Measurements from ENCODE around the gene ARHGAP6. TPM values are rescaled to one million over a fixed set of nuclear protein-coding genes. Genes with fewer than 3 reads are reported as not detected.

The ARHGAP6 gene
- total RNA-seq, 1 experiment from 2014 or later = 0.10 TPM

DNA sequence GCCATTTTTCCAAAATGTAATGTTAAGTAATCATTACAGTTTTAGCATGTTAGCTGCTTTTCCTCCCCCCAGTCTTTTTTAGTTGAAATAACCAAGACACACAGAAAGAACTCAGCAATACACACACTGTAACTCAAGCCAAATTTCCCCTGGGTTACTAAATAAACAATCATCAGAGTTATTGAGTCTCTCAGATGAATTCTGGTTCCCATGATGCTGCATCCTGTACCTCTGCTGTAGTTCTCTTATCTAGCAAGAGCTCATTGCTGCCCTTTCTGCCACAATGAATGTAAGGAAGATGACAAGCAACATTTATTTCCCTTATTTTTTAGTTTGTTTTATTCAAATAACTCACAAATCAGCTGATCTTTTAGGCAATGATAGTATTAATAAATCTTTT lies 185.1 kb downstream of the ARHGAP6 start:
- Histone ChIP-seq H4K20me1 (ENCODE audit: insufficient read depth) (no peaks in the 10 kb centered on the region), H3K79me2 (ENCODE audit: insufficient read depth, low read length) (no peaks in the 10 kb centered on the region), H3K9me2 (ENCODE audit: insufficient read depth) (no peaks in the 10 kb centered on the region), H3K27ac (ENCODE audit: low read depth, low read length) (no peak overlapping the region), H3K9ac (ENCODE audit: low read length) (no peak overlapping the region), H2AFZ (ENCODE audit: low read depth, low read length, poor library complexity, severe bottlenecking) (no peak overlapping the region), H3K9me3 (ENCODE audit: control insufficient read depth in 1 of 2, insufficient read depth in 1 of 2, low read depth in 1 of 2, low read length in 2 of 2) (no peaks in the 10 kb centered on the region), H3K4me2 (ENCODE audit: low read length) (no peak overlapping the region), H3K36me3 (ENCODE audit: control insufficient read depth in 1 of 2, insufficient read depth in 2 of 2, low read length in 2 of 2) (no peaks in the 10 kb centered on the region), H3K27me3 (ENCODE audit: insufficient read depth, low read length) (no peaks in the 10 kb centered on the region), H3K4me1 (ENCODE audit: control insufficient read depth in 1 of 2, insufficient read depth in 2 of 2, low read length in 2 of 2) (no peaks in the 10 kb centered on the region), H3K4me3 (replicated peaks in 1 of 2; ENCODE audit: low read depth in 1 of 2, low read length in 2 of 2) (no peak overlapping the region)
- ChIA-PET POLR2A (no interaction called here), RAD21 (ENCODE audit: low non-redundant PET in 1 of 2, low total read pairs in 2 of 2, uncharacterized antibody in 2 of 2, unreplicated experiment in 2 of 2) (no interaction called here), CTCF (no interaction called here)
- BruUV-seq (replicated peaks) = no TSS peak
- TF ChIP-seq SIN3A (IDR thresholded peaks at IDR 0.05; ENCODE audit: low read depth) (no peak), YY1 (IDR thresholded peaks at IDR 0.05; ENCODE audit: extremely low read depth, insufficient replicate concordance, low read depth, low read length) (no peak), TCF7L2 (IDR thresholded peaks at IDR 0.05; ENCODE audit: borderline replicate concordance, extremely low read depth, insufficient read depth, insufficient read length) (no peak)
- TF ChIP-seq, protein P1, sequence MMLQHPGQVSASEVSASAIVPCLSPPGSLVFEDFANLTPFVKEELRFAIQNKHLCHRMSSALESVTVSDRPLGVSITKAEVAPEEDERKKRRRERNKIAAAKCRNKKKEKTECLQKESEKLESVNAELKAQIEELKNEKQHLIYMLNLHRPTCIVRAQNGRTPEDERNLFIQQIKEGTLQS (IDR thresholded peaks at IDR 0.05) = no peak
- TF ChIP-seq, protein P2, sequence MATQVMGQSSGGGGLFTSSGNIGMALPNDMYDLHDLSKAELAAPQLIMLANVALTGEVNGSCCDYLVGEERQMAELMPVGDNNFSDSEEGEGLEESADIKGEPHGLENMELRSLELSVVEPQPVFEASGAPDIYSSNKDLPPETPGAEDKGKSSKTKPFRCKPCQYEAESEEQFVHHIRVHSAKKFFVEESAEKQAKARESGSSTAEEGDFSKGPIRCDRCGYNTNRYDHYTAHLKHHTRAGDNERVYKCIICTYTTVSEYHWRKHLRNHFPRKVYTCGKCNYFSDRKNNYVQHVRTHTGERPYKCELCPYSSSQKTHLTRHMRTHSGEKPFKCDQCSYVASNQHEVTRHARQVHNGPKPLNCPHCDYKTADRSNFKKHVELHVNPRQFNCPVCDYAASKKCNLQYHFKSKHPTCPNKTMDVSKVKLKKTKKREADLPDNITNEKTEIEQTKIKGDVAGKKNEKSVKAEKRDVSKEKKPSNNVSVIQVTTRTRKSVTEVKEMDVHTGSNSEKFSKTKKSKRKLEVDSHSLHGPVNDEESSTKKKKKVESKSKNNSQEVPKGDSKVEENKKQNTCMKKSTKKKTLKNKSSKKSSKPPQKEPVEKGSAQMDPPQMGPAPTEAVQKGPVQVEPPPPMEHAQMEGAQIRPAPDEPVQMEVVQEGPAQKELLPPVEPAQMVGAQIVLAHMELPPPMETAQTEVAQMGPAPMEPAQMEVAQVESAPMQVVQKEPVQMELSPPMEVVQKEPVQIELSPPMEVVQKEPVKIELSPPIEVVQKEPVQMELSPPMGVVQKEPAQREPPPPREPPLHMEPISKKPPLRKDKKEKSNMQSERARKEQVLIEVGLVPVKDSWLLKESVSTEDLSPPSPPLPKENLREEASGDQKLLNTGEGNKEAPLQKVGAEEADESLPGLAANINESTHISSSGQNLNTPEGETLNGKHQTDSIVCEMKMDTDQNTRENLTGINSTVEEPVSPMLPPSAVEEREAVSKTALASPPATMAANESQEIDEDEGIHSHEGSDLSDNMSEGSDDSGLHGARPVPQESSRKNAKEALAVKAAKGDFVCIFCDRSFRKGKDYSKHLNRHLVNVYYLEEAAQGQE (IDR thresholded peaks at IDR 0.05; ENCODE audit: low read depth) = no peak
- intact Hi-C loops (cut with micrococcal nuclease) = no loop called here
- ATAC-seq (no peak), DNase-seq (ENCODE audit: low read depth, low spot score) (no peak)

DNA sequence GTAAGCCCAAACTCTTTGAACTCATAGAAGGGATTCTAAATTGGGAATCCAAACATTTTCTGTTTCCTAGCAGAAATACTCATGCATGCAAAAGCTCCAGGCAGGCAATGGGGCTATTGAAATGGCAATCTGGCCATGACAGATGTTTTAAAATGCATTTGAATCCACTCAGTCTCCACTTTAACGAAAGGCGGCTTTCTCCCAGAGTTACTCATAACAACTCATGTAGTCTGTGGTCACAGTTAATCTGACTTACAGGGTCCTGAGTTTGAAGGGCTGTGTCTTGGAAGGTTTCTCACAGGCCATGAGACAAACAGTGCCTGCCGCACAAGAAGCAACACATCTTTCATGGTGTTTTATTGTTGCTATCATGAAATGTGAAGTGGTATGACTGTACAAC lies 186.8 kb downstream of the ARHGAP6 start:
- Histone ChIP-seq H3K9me2 (ENCODE audit: insufficient read depth) (no peaks in the 10 kb centered on the region), H3K79me2 (ENCODE audit: insufficient read depth, low read length) (no peaks in the 10 kb centered on the region), H3K27me3 (ENCODE audit: insufficient read depth, low read length) (no peaks in the 10 kb centered on the region), H3K4me1 (ENCODE audit: control insufficient read depth in 1 of 2, insufficient read depth in 2 of 2, low read length in 2 of 2) (no peaks in the 10 kb centered on the region), H3K36me3 (ENCODE audit: control insufficient read depth in 1 of 2, insufficient read depth in 2 of 2, low read length in 2 of 2) (no peaks in the 10 kb centered on the region), H3K27ac (ENCODE audit: low read depth, low read length) (no peak overlapping the region), H2AFZ (ENCODE audit: low read depth, low read length, poor library complexity, severe bottlenecking) (no peak overlapping the region), H3K9ac (ENCODE audit: low read length) (no peak overlapping the region), H3K9me3 (ENCODE audit: control insufficient read depth in 1 of 2, insufficient read depth in 1 of 2, low read depth in 1 of 2, low read length in 2 of 2) (no peaks in the 10 kb centered on the region), H4K20me1 (ENCODE audit: insufficient read depth) (no peaks in the 10 kb centered on the region), H3K4me3 (replicated peaks in 1 of 2; ENCODE audit: low read depth in 1 of 2, low read length in 2 of 2) (no peak overlapping the region), H3K4me2 (ENCODE audit: low read length) (no peak overlapping the region)
- DNase-seq (ENCODE audit: low read depth, low spot score) = no peak
- no peak for TF ChIP-seq JUND (IDR thresholded peaks at IDR 0.05)
- no peak for TF ChIP-seq TCF7L2 (IDR thresholded peaks at IDR 0.05; ENCODE audit: borderline replicate concordance, extremely low read depth, insufficient read depth, insufficient read length)
- no peak for TF ChIP-seq POLR2A (IDR thresholded peaks at IDR 0.05; ENCODE audit: borderline replicate concordance, extremely low read depth, insufficient read depth, insufficient read length)
- no peak for TF ChIP-seq SP1 (IDR thresholded peaks at IDR 0.05; ENCODE audit: low read depth)
- TF ChIP-seq, protein P3, sequence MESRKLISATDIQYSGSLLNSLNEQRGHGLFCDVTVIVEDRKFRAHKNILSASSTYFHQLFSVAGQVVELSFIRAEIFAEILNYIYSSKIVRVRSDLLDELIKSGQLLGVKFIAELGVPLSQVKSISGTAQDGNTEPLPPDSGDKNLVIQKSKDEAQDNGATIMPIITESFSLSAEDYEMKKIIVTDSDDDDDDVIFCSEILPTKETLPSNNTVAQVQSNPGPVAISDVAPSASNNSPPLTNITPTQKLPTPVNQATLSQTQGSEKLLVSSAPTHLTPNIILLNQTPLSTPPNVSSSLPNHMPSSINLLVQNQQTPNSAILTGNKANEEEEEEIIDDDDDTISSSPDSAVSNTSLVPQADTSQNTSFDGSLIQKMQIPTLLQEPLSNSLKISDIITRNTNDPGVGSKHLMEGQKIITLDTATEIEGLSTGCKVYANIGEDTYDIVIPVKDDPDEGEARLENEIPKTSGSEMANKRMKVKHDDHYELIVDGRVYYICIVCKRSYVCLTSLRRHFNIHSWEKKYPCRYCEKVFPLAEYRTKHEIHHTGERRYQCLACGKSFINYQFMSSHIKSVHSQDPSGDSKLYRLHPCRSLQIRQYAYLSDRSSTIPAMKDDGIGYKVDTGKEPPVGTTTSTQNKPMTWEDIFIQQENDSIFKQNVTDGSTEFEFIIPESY (IDR thresholded peaks at IDR 0.05; ENCODE audit: extremely low read depth, insufficient replicate concordance, low read length) = no peak
- TF ChIP-seq ELF1 (IDR thresholded peaks at IDR 0.05; ENCODE audit: borderline replicate concordance, low read depth) = no peak
- TF ChIP-seq, protein P4, sequence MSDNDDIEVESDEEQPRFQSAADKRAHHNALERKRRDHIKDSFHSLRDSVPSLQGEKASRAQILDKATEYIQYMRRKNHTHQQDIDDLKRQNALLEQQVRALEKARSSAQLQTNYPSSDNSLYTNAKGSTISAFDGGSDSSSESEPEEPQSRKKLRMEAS (IDR thresholded peaks at IDR 0.05) = no peak
- no peak for TF ChIP-seq POLR2AphosphoS5 (IDR thresholded peaks at IDR 0.05; ENCODE audit: low read depth, low read length)
- TF ChIP-seq ZNF274 (IDR thresholded peaks at IDR 0.05; ENCODE audit: low read depth, low read length) = no peak
- no peak for TF ChIP-seq EGR1 (IDR thresholded peaks at IDR 0.05; ENCODE audit: low read depth)
- TF ChIP-seq YY1 (IDR thresholded peaks at IDR 0.05; ENCODE audit: extremely low read depth, insufficient replicate concordance, low read depth, low read length) = no peak
- no peak for TF ChIP-seq FOSL1 (IDR thresholded peaks at IDR 0.05; ENCODE audit: low read depth)
- no peak for TF ChIP-seq EZH2 (IDR thresholded peaks at IDR 0.05)
- ATAC-seq = no peak
- BruUV-seq (replicated peaks) = no TSS peak
- POLR2A ChIA-PET = no interaction called here
- CTCF ChIA-PET = no interaction called here
- RAD21 ChIA-PET (ENCODE audit: low non-redundant PET in 1 of 2, low total read pairs in 2 of 2, uncharacterized antibody in 2 of 2, unreplicated experiment in 2 of 2) = no interaction called here
- intact Hi-C loops (cut with micrococcal nuclease) = no loop called here

Data from HCT116 (cell line).